Mononuclear cell (primary cell): ENCODE measurements around the gene TTLL3. TPM values are rescaled to one million over a fixed set of nuclear protein-coding genes. Genes with fewer than 3 reads are reported as not detected.

ENCODE experiments used
- H3K27me3 ChIP-seq: 2 replicates; pipeline ENCODE4 v1.6.0; 2011; ENCODE audit warnings: low read length, control low read depth; ENCODE audit not compliant: insufficient read depth
- H3K4me1 ChIP-seq: 2 replicates; pipeline ENCODE4 v1.5.1; 2011; ENCODE audit warnings: mild to moderate bottlenecking, low read length, control low read depth; ENCODE audit not compliant: insufficient read depth
- H3K4me3 ChIP-seq: 2 replicates; pipeline ENCODE4 v1.5.1; 2011; ENCODE audit warnings: mild to moderate bottlenecking, low read length, moderate library complexity
- H3K9me3 ChIP-seq: 2 replicates; pipeline ENCODE4 v1.5.1; 2011; ENCODE audit warnings: low read depth, mild to moderate bottlenecking, control low read depth, low read length
- total RNA-seq: library from RNA; depleted of rRNA; stranded (reverse); fragments of >200 nt; gene quantifications from one replicate; pipeline ENCODE4 v1.2.3, GENCODE V29; 2012

Gene TTLL3
- total RNA-seq, 1 donor: 44.6 TPM

GRCh38 chr3:9778143-9779074, 31.7 kb upstream of the TTLL3 start:
- Histone ChIP-seq H3K9me3 (no peaks in the 10 kb centered on the region), H3K4me1 (peaks cover 61% of the 10 kb centered on the region), H3K4me3 (no peak overlapping the region), H3K27me3 (no peaks in the 10 kb centered on the region)

- peaks cover 61% of the 10 kb centered on the region for H3K4me1 ChIP-seq
- no peaks in the 10 kb centered on the region for H3K27me3 ChIP-seq
- H3K4me3 ChIP-seq: no peak overlapping the region
- H3K9me3 ChIP-seq: no peaks in the 10 kb centered on the region
Observed at GRCh38 chr3:9779075-9779593, 30.9 kb upstream of the TTLL3 start.

GRCh38 chr3:9779721-9780457, 30.2 kb upstream of the TTLL3 start:
- H3K4me1 ChIP-seq: peaks cover 61% of the 10 kb centered on the region
- no peaks in the 10 kb centered on the region for H3K9me3 ChIP-seq
- H3K4me3 ChIP-seq: no peak overlapping the region
- no peaks in the 10 kb centered on the region for H3K27me3 ChIP-seq

- Histone ChIP-seq H3K9me3 (no peaks in the 10 kb centered on the region), H3K27me3 (no peaks in the 10 kb centered on the region), H3K4me1 (peaks cover 61% of the 10 kb centered on the region), H3K4me3 (no peak overlapping the region)
Observed at GRCh38 chr3:9780458-9780812, 29.6 kb upstream of the TTLL3 start.

GRCh38 chr3:9780910-9781309, 29.2 kb upstream of the TTLL3 start:
- no peaks in the 10 kb centered on the region for H3K27me3 ChIP-seq
- no peak overlapping the region for H3K4me3 ChIP-seq
- no peaks in the 10 kb centered on the region for H3K9me3 ChIP-seq
- peaks cover 61% of the 10 kb centered on the region for H3K4me1 ChIP-seq

- H3K4me1 ChIP-seq: peaks cover 61% of the 10 kb centered on the region
- H3K27me3 ChIP-seq: no peaks in the 10 kb centered on the region
- no peak overlapping the region for H3K4me3 ChIP-seq
- no peaks in the 10 kb centered on the region for H3K9me3 ChIP-seq
Observed at GRCh38 chr3:9781551-9781950, 28.5 kb upstream of the TTLL3 start.

GRCh38 chr3:9781978-9782603, 28.0 kb upstream of the TTLL3 start:
- H3K4me1 ChIP-seq: peaks cover 58% of the 10 kb centered on the region
- no peaks in the 10 kb centered on the region for H3K9me3 ChIP-seq
- H3K4me3 ChIP-seq: no peak overlapping the region
- H3K27me3 ChIP-seq: no peaks in the 10 kb centered on the region

- no peaks in the 10 kb centered on the region for H3K27me3 ChIP-seq
- no peaks in the 10 kb centered on the region for H3K9me3 ChIP-seq
- no peak overlapping the region for H3K4me3 ChIP-seq
- H3K4me1 ChIP-seq: peaks cover 53% of the 10 kb centered on the region
Observed at GRCh38 chr3:9782770-9783169, 27.3 kb upstream of the TTLL3 start.

GRCh38 chr3:9783954-9784353, 26.1 kb upstream of the TTLL3 start:
- Histone ChIP-seq H3K4me3 (no peak overlapping the region), H3K9me3 (no peaks in the 10 kb centered on the region), H3K4me1 (peaks cover 43% of the 10 kb centered on the region), H3K27me3 (no peaks in the 10 kb centered on the region)

GRCh38 chr3:9784965-9785364, 25.1 kb upstream of the TTLL3 start:
- Histone ChIP-seq H3K27me3 (no peaks in the 10 kb centered on the region), H3K4me3 (no peak overlapping the region), H3K4me1 (peaks cover 33% of the 10 kb centered on the region), H3K9me3 (no peaks in the 10 kb centered on the region)

GRCh38 chr3:9785602-9786001, 24.5 kb upstream of the TTLL3 start:
- H3K4me3 ChIP-seq: no peak overlapping the region
- no peaks in the 10 kb centered on the region for H3K27me3 ChIP-seq
- peaks cover 28% of the 10 kb centered on the region for H3K4me1 ChIP-seq
- no peaks in the 10 kb centered on the region for H3K9me3 ChIP-seq

- Histone ChIP-seq H3K4me1 (peaks cover 28% of the 10 kb centered on the region), H3K27me3 (no peaks in the 10 kb centered on the region), H3K9me3 (no peaks in the 10 kb centered on the region), H3K4me3 (no peak overlapping the region)
Observed at GRCh38 chr3:9786209-9786739, 23.8 kb upstream of the TTLL3 start.

GRCh38 chr3:9786825-9787669, 23.0 kb upstream of the TTLL3 start:
- Histone ChIP-seq H3K27me3 (no peaks in the 10 kb centered on the region), H3K4me1 (peaks cover 27% of the 10 kb centered on the region), H3K9me3 (no peaks in the 10 kb centered on the region), H3K4me3 (no peak overlapping the region)

GRCh38 chr3:9787714-9788113, 22.3 kb upstream of the TTLL3 start:
- H3K4me1 ChIP-seq: peaks cover 20% of the 10 kb centered on the region
- H3K27me3 ChIP-seq: no peaks in the 10 kb centered on the region
- H3K9me3 ChIP-seq: no peaks in the 10 kb centered on the region
- H3K4me3 ChIP-seq: no peak overlapping the region
